ENCODE measurements around the gene SMIM35.

DNA sequence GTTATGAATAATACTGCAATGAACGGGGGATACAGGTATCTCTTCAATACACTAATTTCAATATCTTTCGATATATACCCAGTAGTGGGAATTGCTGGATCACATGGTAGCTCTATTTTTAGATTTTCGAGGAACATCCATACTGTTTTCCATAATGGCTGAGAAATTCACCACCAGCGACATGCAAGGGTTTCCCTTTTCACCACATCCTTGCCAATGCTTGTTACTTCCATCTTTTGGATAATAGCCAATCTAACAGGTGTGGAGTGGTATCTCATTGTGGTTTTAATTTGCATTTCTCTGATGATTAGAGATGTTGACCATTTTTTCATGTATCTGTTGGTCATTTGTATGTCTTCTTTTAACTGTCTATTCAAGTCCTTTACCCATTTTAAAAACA is 94.6 kb downstream of the SMIM35 start:
- TF ChIP-seq, protein P1, sequence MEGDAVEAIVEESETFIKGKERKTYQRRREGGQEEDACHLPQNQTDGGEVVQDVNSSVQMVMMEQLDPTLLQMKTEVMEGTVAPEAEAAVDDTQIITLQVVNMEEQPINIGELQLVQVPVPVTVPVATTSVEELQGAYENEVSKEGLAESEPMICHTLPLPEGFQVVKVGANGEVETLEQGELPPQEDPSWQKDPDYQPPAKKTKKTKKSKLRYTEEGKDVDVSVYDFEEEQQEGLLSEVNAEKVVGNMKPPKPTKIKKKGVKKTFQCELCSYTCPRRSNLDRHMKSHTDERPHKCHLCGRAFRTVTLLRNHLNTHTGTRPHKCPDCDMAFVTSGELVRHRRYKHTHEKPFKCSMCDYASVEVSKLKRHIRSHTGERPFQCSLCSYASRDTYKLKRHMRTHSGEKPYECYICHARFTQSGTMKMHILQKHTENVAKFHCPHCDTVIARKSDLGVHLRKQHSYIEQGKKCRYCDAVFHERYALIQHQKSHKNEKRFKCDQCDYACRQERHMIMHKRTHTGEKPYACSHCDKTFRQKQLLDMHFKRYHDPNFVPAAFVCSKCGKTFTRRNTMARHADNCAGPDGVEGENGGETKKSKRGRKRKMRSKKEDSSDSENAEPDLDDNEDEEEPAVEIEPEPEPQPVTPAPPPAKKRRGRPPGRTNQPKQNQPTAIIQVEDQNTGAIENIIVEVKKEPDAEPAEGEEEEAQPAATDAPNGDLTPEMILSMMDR (IDR thresholded peaks at IDR 0.05): no peak
- TF ChIP-seq POLR2A (IDR thresholded peaks at IDR 0.05): no peak

Measured in breast epithelium (tissue), 3 donors.